Measurements from ENCODE around the gene GCC2. TPM values are rescaled to one million over a fixed set of nuclear protein-coding genes. Genes with fewer than 3 reads are reported as not detected.

The GCC2 gene
- total RNA-seq, 3 donors from 2014 or later = 75.1 to 89.6 (median 77.2) TPM

DNA sequence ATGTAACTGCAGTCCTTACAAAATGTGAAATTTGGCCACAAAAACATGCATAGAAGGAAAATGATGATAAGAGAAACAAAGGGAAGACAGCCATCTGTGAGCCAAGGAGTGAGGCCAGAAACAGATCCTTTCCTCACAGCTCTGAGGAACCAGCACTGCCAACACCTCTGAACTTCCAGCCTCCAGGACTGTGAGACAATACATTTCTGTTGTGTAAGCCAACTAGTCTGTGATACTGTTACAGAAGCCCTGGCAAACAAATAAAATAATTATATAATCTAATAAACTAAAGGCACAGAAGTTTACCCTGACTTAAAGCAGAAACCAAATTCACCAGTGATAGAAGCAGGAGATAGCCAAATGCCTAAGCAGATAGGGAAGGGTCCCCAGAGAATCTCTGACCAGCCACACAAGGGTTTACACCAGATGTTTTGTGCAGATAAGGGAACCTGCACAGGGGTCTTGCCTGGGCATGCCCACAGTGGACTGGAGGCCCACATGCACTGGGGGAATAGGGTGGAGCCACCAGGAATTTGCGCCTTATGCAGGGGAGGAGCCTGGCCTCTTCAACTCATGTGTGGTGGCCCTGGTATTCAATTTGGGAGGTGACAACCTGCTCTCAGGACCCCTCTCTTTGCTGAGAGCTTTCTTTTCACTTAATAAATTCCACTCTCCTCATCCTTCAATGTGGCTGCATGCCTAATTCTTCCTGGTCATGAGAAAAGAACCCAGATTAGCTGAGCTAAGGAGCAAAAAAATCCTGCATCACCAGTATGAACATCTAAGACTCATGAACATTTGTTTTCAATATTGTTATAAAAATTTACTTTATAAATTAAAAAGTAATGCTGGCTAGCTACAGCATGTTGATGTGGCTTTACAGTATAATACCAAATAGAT, 3.8 kb upstream of the GCC2 start:
- Histone ChIP-seq H3K9me3 (no peaks in the 10 kb centered on the region), H3K36me3 (ENCODE audit: low read depth) (no peaks in the 10 kb centered on the region), H3K4me1 (ENCODE audit: low read depth) (peaks cover 6% of the 10 kb centered on the region), H3K4me3 (no peak overlapping the region)
- intact Hi-C loops (cut with DNase I, micrococcal nuclease) = no loop called here
- TF ChIP-seq, protein P1, sequence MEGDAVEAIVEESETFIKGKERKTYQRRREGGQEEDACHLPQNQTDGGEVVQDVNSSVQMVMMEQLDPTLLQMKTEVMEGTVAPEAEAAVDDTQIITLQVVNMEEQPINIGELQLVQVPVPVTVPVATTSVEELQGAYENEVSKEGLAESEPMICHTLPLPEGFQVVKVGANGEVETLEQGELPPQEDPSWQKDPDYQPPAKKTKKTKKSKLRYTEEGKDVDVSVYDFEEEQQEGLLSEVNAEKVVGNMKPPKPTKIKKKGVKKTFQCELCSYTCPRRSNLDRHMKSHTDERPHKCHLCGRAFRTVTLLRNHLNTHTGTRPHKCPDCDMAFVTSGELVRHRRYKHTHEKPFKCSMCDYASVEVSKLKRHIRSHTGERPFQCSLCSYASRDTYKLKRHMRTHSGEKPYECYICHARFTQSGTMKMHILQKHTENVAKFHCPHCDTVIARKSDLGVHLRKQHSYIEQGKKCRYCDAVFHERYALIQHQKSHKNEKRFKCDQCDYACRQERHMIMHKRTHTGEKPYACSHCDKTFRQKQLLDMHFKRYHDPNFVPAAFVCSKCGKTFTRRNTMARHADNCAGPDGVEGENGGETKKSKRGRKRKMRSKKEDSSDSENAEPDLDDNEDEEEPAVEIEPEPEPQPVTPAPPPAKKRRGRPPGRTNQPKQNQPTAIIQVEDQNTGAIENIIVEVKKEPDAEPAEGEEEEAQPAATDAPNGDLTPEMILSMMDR (IDR thresholded peaks at IDR 0.05) = no peak
- DNase-seq = no peak
- no peak for ATAC-seq

DNA sequence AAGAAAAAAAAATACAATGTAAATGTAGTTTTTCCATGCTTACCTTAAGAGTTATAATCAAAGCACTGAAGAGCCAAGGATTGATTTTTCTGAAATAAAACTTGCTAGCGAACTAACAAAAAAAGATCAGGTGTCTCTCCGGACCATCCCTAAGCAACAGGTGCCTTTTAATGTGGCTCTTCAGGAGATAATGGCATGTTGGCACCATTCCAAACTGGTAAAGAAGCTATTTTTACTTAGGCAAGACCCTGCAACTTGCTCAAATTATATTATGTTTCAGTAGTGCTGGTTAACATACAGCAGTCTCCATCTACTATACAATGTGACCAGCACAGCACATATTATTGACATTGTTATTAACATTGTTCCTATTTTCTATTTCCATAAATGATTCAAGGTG, 2.3 kb upstream of the GCC2 start:
- intact Hi-C loops (cut with DNase I, micrococcal nuclease) = no loop called here
- ATAC-seq (no peak), DNase-seq (no peak)
- Histone ChIP-seq H3K9me3 (no peaks in the 10 kb centered on the region), H3K36me3 (ENCODE audit: low read depth) (no peaks in the 10 kb centered on the region), H3K4me3 (no peak overlapping the region), H3K4me1 (ENCODE audit: low read depth) (peaks cover 14% of the 10 kb centered on the region)
- TF ChIP-seq, protein P1 (IDR thresholded peaks at IDR 0.05) = no peak

DNA sequence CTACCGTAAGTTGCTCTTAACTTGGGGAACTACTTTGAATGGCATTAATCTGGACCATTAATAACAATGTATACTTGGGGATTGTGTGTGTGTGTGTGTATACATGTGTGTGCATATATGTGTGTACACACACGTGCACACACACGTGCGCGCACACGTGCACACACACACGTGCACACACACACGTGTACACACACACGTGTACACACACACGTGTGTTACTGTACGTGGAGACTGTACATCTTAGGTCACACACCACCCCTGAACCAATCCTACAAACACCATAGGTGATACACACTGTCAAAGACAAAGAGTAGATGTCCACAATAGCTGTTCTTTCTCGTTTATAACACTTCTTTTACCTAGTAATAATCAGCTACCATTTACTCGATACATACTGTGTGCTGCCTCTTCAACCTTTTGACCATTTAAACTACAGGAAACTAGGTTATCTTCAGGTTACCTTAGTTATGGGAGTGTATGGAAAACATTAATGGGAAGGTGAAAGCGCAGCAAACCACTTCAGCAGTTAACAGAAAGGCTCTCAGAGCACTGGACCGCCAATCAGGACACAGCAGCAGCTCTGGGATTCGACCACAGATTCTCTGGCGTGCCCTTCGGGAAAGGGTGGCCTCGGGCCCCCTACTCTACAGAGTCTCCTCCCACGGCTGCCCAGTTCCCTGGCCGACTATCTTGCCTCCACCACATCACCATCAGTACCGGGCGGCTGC, 894 bp upstream of the GCC2 start:
- DNase-seq (no peak), ATAC-seq (peak; percentile 8)
- intact Hi-C loops (cut with DNase I, micrococcal nuclease) = no loop called here
- TF ChIP-seq, protein P1 (IDR thresholded peaks at IDR 0.05) = no peak
- no peaks in the 10 kb centered on the region for H3K9me3 ChIP-seq
- peak overlapping the region; percentile 62 for H3K4me3 ChIP-seq
- H3K4me1 ChIP-seq (ENCODE audit: low read depth) = peaks cover 14% of the 10 kb centered on the region
- no peaks in the 10 kb centered on the region for H3K36me3 ChIP-seq (ENCODE audit: low read depth)

DNA sequence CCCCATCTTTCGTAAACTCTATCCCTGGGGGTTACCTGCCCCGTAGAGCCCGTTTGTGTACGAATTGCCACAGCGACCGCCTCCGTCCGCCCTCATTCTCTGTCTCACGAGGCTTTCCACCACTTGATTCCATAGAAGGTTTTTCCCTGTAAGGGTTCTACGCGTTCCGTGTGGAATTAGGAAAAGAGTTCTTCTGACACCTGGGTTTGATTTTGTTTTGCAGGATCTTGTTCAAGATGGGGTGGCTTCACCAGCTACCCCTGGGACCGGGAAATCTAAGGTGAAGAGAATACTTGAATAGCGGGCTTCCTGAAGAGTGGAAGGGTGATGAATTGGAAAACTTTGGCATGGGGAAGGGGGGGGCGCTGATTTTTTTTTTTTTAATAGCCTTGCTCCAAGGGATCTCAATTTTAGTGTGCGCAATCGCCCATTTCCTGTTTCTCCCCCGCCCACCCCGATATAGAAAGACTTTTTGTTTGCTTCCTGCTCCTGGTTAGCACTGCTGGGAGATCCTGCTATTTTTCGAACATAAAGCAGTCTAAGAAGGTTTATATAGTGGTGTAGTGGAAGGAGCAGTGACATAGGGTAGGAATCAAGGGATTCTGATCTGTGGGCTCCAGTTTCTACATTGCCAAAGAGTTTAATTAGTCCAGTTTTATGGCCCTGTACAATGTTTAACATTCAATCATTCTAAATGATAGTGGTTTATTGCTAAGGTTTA, 564 bp downstream of the GCC2 start:
- peak; percentile 72 for ATAC-seq
- Histone ChIP-seq H3K4me1 (ENCODE audit: low read depth) (peaks cover 14% of the 10 kb centered on the region), H3K4me3 (peak overlapping the region; percentile 62), H3K9me3 (no peaks in the 10 kb centered on the region), H3K36me3 (ENCODE audit: low read depth) (no peaks in the 10 kb centered on the region)
- peak in 2 of 3 donors; percentile 35 to 63 for DNase-seq
- TF ChIP-seq, protein P1 (IDR thresholded peaks at IDR 0.05) = no peak
- intact Hi-C loops (cut with DNase I, micrococcal nuclease) = no loop called here

DNA sequence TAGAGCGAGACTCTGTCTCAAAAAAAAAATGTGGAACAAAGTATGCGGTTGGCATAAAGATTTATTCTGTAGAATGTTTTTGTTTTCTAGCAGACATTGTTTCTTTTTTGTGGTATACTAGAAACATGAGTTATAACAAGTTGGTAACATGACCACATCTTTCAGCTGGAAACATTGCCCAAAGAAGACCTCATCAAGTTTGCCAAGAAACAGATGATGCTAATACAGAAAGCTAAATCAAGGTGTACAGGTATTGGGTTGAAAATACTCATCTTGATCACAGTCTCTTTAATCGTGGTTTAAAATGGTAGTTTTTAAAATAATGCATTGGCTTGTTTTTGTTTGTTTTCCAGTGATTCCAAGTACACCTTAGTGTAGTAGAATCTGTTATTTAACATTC, 1.9 kb downstream of the GCC2 start:
- Histone ChIP-seq H3K4me1 (ENCODE audit: low read depth) (peaks cover 14% of the 10 kb centered on the region), H3K36me3 (ENCODE audit: low read depth) (no peaks in the 10 kb centered on the region), H3K4me3 (no peak overlapping the region), H3K9me3 (no peaks in the 10 kb centered on the region)
- TF ChIP-seq, protein P1 (IDR thresholded peaks at IDR 0.05) = no peak
- intact Hi-C loops (cut with DNase I, micrococcal nuclease) = no loop called here
- DNase-seq = no peak
- ATAC-seq = no peak
